Stomach (tissue), 9 donors: Measurements from ENCODE around the gene OR6C75. TPM values are rescaled to one million over a fixed set of nuclear protein-coding genes. Genes with fewer than 3 reads are reported as not detected.
"Not testable (repeated sequence)": the region's sequence is repeated elsewhere in the genome, so short reads cannot be mapped to it uniquely, and the experiment has no call there.

ENCODE experiments used
- DNase-seq, 2 donors: peaks; one replicate each; pipeline versions ENCODE4 v3.0.0 to v3.0.0-alpha.2; 2013 to 2019
- H3K27ac ChIP-seq, 5 donors: fragments of 200-600 bp in 4 of 5; sonication (generic) in 4 of 5; one replicate each; pipeline ENCODE4 v1.5.1; 2013 to 2019; ENCODE audit warnings: mild to moderate bottlenecking in 1 of 5, moderate library complexity in 1 of 5
- H3K27me3 ChIP-seq, 3 donors: fragments of 200-600 bp; sonication (generic); one replicate each; pipeline ENCODE4 v1.5.1; 2017 to 2019; ENCODE audit warnings: mixed run types in 1 of 3
- H3K36me3 ChIP-seq, 4 donors: fragments of 200-600 bp; sonication (generic); 1 replicate in 3 of 4; 2 replicates in 1 of 4; pipeline ENCODE4 v1.5.1; 2016 to 2019
- H3K4me1 ChIP-seq, 4 donors: fragments of 200-600 bp; sonication (generic); one replicate each; pipeline ENCODE4 v1.5.1; 2016 to 2019
- H3K4me3 ChIP-seq, 4 donors: fragments of 200-600 bp; sonication (generic) in 3 of 4; one replicate each; pipeline ENCODE4 v1.5.1; 2016 to 2019; ENCODE audit warnings: mild to moderate bottlenecking in 1 of 4
- H3K9me3 ChIP-seq, 4 donors: fragments of 200-600 bp; sonication (generic); one replicate each; pipeline ENCODE4 v1.5.1; 2016 to 2019
- CTCF ChIP-seq, 7 experiments: fragments of 450-650 bp in 4 of 7; fragments of 200-600 bp in 3 of 7; sonication (generic) in 3 of 7; IDR thresholded peaks; one replicate each; pipeline ENCODE4 v1.5.1; 2016 to 2019; ENCODE audit warnings: antibody characterized with exemption in 7 of 7, control low read depth in 2 of 7, mild to moderate bottlenecking in 1 of 7
- EP300 ChIP-seq: sonication (generic); formaldehyde crosslinking; IDR thresholded peaks from one replicate; pipeline ENCODE4 v1.6.1; 2017; ENCODE audit warnings: antibody characterized with exemption
- POLR2A ChIP-seq, 4 donors: fragments of 450-650 bp; IDR thresholded peaks; one replicate each; pipeline ENCODE4 v1.6.1; 2016; ENCODE audit warnings: antibody characterized with exemption in 4 of 4, control low read depth in 2 of 4, mild to moderate bottlenecking in 1 of 4, moderate library complexity in 1 of 4
- POLR2AphosphoS5 ChIP-seq, 3 donors: sonication (generic); formaldehyde crosslinking; IDR thresholded peaks; one replicate each; pipeline ENCODE4 v1.6.1; 2016; ENCODE audit warnings: antibody characterized with exemption in 3 of 3
- WGBS, 5 donors: extraction: QIAGEN DNeasy Blood & Tissue Kit in 3 of 5; methylation state at CpG; one replicate each; pipeline versions ENCODE4 v1.1.5 to v1.1.7; 2013 to 2018; 5-methylcytosine and 5-hydroxymethylcytosine counted together
- intact Hi-C: fragments of 100-400 bp; cut with DNase I; formaldehyde crosslinking; loops from one replicate; pipeline ENCODE4 v1.15.1; 2023; ENCODE audit warnings: low total_unique reads
- polyA plus RNA-seq, 3 donors: library from polyadenylated mRNA; stranded (reverse); fragments of 200-250 nt; gene quantifications; one replicate each; pipeline ENCODE4 v1.2.3, GENCODE V29; 2013
- total RNA-seq, 5 donors: library from RNA; depleted of rRNA; stranded (reverse); fragments of >200 nt; gene quantifications; one replicate each; pipeline versions ENCODE4 v1.1.0 to v1.2.3, GENCODE V29; 2014 to 2016
- donor health status: healthy with polysubstance abuse.
- donor health status: Bipolar disorder and iron deficiency.
- donor health status: healthy.

Gene OR6C75
- total and polyA plus RNA-seq, 8 donors, result not detected

- H3K9me3 ChIP-seq, H3K4me1 ChIP-seq, H3K36me3 ChIP-seq, intact Hi-C loops, H3K27me3 ChIP-seq: not testable (repeated sequence)
- 20 to 47% (median 32%) methylated on average over 2 to 11 of the region's 11 CpGs for WGBS, 5 donors
- peak; percentile 12 to 28 for DNase-seq
- H3K4me3 ChIP-seq, result peak overlapping the region in 2 of 4 donors; percentile 6 to 18
- H3K27ac ChIP-seq, result peak overlapping the region in 1 of 5 donors; percentile 45
Observed at GRCh38 chr12:55414396-55414823, 51.6 kb downstream of the OR6C75 start.

- H3K27ac ChIP-seq, result peak overlapping the region in 1 of 5 donors; percentile 45
- H3K36me3 ChIP-seq, H3K9me3 ChIP-seq, intact Hi-C loops, DNase-seq, H3K27me3 ChIP-seq, H3K4me1 ChIP-seq: not testable (repeated sequence)
- H3K4me3 ChIP-seq, result peak overlapping the region in 2 of 4 donors; percentile 6 to 18
- 0 to 21% (median 8%) methylated on average over 2 to 8 of the region's 34 CpGs; no CpG with 5 or more reads in 1 of the 5 donors for WGBS, 5 donors
Observed at GRCh38 chr12:55414889-55415288, 52.1 kb downstream of the OR6C75 start.

- Histone ChIP-seq H3K36me3 (no peaks in the 10 kb centered on the region), H3K27ac (no peak overlapping the region), H3K27me3 (peaks cover 0 to 4% (median 0%) of the 10 kb centered on the region in 3 donors), H3K4me1 (no peaks in the 10 kb centered on the region), H3K4me3 (no peak overlapping the region), H3K9me3 (no peaks in the 10 kb centered on the region)
- 50 to 97% (median 96%) methylated on average over 1 of the region's 1 CpG for WGBS, 5 donors
- DNase-seq, result no peak
- TF ChIP-seq POLR2AphosphoS5 (IDR thresholded peaks at IDR 0.05) (no peak), POLR2A (IDR thresholded peaks at IDR 0.05) (no peak), CTCF (IDR thresholded peaks at IDR 0.05) (no peak), EP300 (no peak)
- intact Hi-C loops, result no loop called here
Observed at GRCh38 chr12:55416961-55417360, 54.2 kb downstream of the OR6C75 start.

Other genes starting within 250 kb of the OR6C75 start
- gene OR9K2, start 236.6 kb upstream of the OR6C75 start, total RNA-seq, result not detected
- gene OR9K2, start 236.6 kb upstream of the OR6C75 start, polyA plus RNA-seq, result not detected
- not detected for gene OR10A7, start 141.9 kb upstream of the OR6C75 start, total RNA-seq
- not detected for gene OR10A7, start 141.9 kb upstream of the OR6C75 start, polyA plus RNA-seq
- gene OR6C74, start 118.4 kb upstream of the OR6C75 start, total RNA-seq, result not detected
- not detected for gene OR6C74, start 118.4 kb upstream of the OR6C75 start, polyA plus RNA-seq
- not detected for gene OR6C6, start 66.4 kb upstream of the OR6C75 start, total RNA-seq
- not detected for gene OR6C6, start 66.4 kb upstream of the OR6C75 start, polyA plus RNA-seq
- not detected for gene OR6C1, start 48.6 kb upstream of the OR6C75 start, total RNA-seq
- not detected for gene OR6C1, start 48.6 kb upstream of the OR6C75 start, polyA plus RNA-seq
- not detected for gene OR6C3, start 32.2 kb upstream of the OR6C75 start, total RNA-seq
- gene OR6C3, start 32.2 kb upstream of the OR6C75 start, polyA plus RNA-seq, result not detected
- gene OR6C65, start 37.6 kb downstream of the OR6C75 start, total RNA-seq, result not detected
- not detected for gene OR6C65, start 37.6 kb downstream of the OR6C75 start, polyA plus RNA-seq
- gene OR6C76, start 63.3 kb downstream of the OR6C75 start, total RNA-seq, result not detected
- gene OR6C76, start 63.3 kb downstream of the OR6C75 start, polyA plus RNA-seq, result not detected
- gene OR6C2, start 81.1 kb downstream of the OR6C75 start, total RNA-seq, result not detected
- not detected for gene OR6C2, start 81.1 kb downstream of the OR6C75 start, polyA plus RNA-seq
- gene OR6C70, start 107.2 kb downstream of the OR6C75 start, total RNA-seq, result not detected
- not detected for gene OR6C70, start 107.2 kb downstream of the OR6C75 start, polyA plus RNA-seq
- gene OR6C68, start 129.4 kb downstream of the OR6C75 start, total RNA-seq, result not detected
- not detected for gene OR6C68, start 129.4 kb downstream of the OR6C75 start, polyA plus RNA-seq
- gene OR6C4, start 186.6 kb downstream of the OR6C75 start, total RNA-seq, result not detected
- not detected for gene OR6C4, start 186.6 kb downstream of the OR6C75 start, polyA plus RNA-seq
- not detected for gene OR2AP1, start 209.5 kb downstream of the OR6C75 start, total RNA-seq
- gene OR2AP1, start 209.5 kb downstream of the OR6C75 start, polyA plus RNA-seq, result not detected